Esophagus squamous epithelium (tissue), 5 donors: Measurements from ENCODE around the gene TSHZ2. TPM values are rescaled to one million over a fixed set of nuclear protein-coding genes. Genes with fewer than 3 reads are reported as not detected.
A peak's percentile ranks its signal among the peaks of the same experiment; 100 is the strongest.

Experiments
- DNase-seq: peaks from one replicate; lab custom pipeline; 2025; lab: John Stamatoyannopoulos, UW
- H3K27ac ChIP-seq, 4 donors: fragments of 200-600 bp; sonication (generic); one replicate each; pipeline ENCODE4 v1.5.1; 2016 to 2019; ENCODE audit warnings: mild to moderate bottlenecking in 1 of 4
- H3K27me3 ChIP-seq, 4 donors: fragments of 200-600 bp; sonication (generic); 1 replicate in 3 of 4; 2 replicates in 1 of 4; pipeline versions ENCODE4 v1.5.1 to v1.6.0; 2017 to 2021; ENCODE audit warnings: antibody characterized with exemption in 1 of 4
- H3K36me3 ChIP-seq, 3 donors: fragments of 200-600 bp; sonication (generic); one replicate each; pipeline ENCODE4 v1.5.1; 2016 to 2019
- H3K4me1 ChIP-seq, 3 donors: fragments of 200-600 bp; sonication (generic); one replicate each; pipeline ENCODE4 v1.5.1; 2017 to 2019
- H3K4me3 ChIP-seq, 4 donors: fragments of 200-600 bp; sonication (generic); 1 replicate in 3 of 4; 2 replicates in 1 of 4; pipeline ENCODE4 v1.5.1; 2016 to 2019; ENCODE audit warnings: mild to moderate bottlenecking in 2 of 4, moderate library complexity in 1 of 4
- H3K9me3 ChIP-seq, 3 donors: fragments of 200-600 bp; sonication (generic); one replicate each; pipeline ENCODE4 v1.5.1; 2016 to 2019
- CTCF ChIP-seq, 6 experiments: fragments of 450-650 bp in 4 of 6; fragments of 200-600 bp in 2 of 6; sonication (generic) in 2 of 6; IDR thresholded peaks; one replicate each; pipeline ENCODE4 v1.5.1; 2016 to 2019; ENCODE audit warnings: antibody characterized with exemption in 6 of 6, mild to moderate bottlenecking in 4 of 6, moderate library complexity in 4 of 6
- POLR2A ChIP-seq, 4 donors: fragments of 450-650 bp; IDR thresholded peaks; one replicate each; pipeline ENCODE4 v1.6.1; 2017; ENCODE audit warnings: antibody characterized with exemption in 4 of 4, mild to moderate bottlenecking in 4 of 4, moderate library complexity in 3 of 4
- WGBS, 2 donors: methylation state at CpG; one replicate each; pipeline ENCODE4 v1.1.5; 2018; 5-methylcytosine and 5-hydroxymethylcytosine counted together
- intact Hi-C: fragments of 100-400 bp; cut with DNase I; formaldehyde crosslinking; loops from one replicate; pipeline ENCODE4 v1.15.0; 2022
- total RNA-seq, 4 donors: library from RNA; depleted of rRNA; stranded (reverse); fragments of >200 nt; gene quantifications; one replicate each; pipeline ENCODE4 v1.1.0, GENCODE V29; 2016
- donor health status: DM: yes; HTN: yes; CAD: no.

The TSHZ2 gene
- total RNA-seq, 4 donors from 2014 or later: 4.7 to 22.0 (median 12.9) TPM

GRCh38 chr20:53212018-53212417 is 239.9 kb downstream of the TSHZ2 start:
- H3K9me3 ChIP-seq: no peaks in the 10 kb centered on the region
- TF ChIP-seq CTCF (IDR thresholded peaks at IDR 0.05): no peak
- TF ChIP-seq POLR2A (IDR thresholded peaks at IDR 0.05): no peak
- H3K4me1 ChIP-seq: peaks cover 0 to 22% (median 4%) of the 10 kb centered on the region in 3 donors
- DNase-seq: no peak
- H3K4me3 ChIP-seq: no peak overlapping the region
- intact Hi-C loops: no loop called here
- H3K27ac ChIP-seq: no peak overlapping the region
- 87 to 91% methylated on average over 5 of the region's 5 CpGs for WGBS, 2 donors
- no peaks in the 10 kb centered on the region for H3K36me3 ChIP-seq
- H3K27me3 ChIP-seq: peaks cover 0 to 23% (median 0%) of the 10 kb centered on the region in 4 donors

DNA sequence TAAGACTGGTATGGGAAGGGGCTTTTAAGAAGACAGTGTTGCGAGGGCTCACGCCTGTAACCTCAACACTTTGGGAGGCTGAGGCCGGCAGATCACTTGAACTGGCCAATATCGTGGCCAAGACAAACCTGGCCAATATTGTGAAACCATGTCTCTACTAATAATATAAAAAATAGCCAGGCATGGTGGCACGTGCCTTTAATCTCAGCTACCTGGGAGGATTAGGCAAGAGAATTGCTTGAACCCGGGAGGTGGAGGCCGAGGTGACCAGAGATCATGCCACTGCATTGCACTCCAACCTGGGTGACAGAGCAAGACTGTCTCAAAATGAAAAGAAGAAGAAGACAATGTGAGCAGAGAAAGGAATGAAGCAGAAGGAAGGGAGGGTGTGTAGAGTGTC is 242.2 kb downstream of the TSHZ2 start:
- DNase-seq: no peak
- Histone ChIP-seq H3K9me3 (no peaks in the 10 kb centered on the region), H3K4me3 (no peak overlapping the region), H3K36me3 (no peaks in the 10 kb centered on the region), H3K27ac (no peak overlapping the region), H3K27me3 (peaks cover 0 to 12% (median 0%) of the 10 kb centered on the region in 4 donors), H3K4me1 (peaks cover 0 to 25% (median 4%) of the 10 kb centered on the region in 3 donors)
- TF ChIP-seq CTCF (IDR thresholded peaks at IDR 0.05): no peak
- TF ChIP-seq POLR2A (IDR thresholded peaks at IDR 0.05): no peak
- intact Hi-C loops: no loop called here
- WGBS, 2 donors: 94 to 96% methylated on average over 7 of the region's 7 CpGs

- Histone ChIP-seq H3K27me3 (peaks cover 0 to 4% (median 0%) of the 10 kb centered on the region in 4 donors), H3K36me3 (no peaks in the 10 kb centered on the region), H3K4me3 (no peak overlapping the region), H3K4me1 (peaks cover 0 to 25% (median 4%) of the 10 kb centered on the region in 3 donors), H3K27ac (peak overlapping the region in 1 of 4 donors; percentile 6), H3K9me3 (no peaks in the 10 kb centered on the region)
- intact Hi-C loops: no loop called here
- DNase-seq: no peak
- TF ChIP-seq POLR2A (IDR thresholded peaks at IDR 0.05) (no peak), CTCF (IDR thresholded peaks at IDR 0.05) (no peak)
- WGBS, 2 donors: 49 to 58% methylated on average over 4 of the region's 4 CpGs
Measured at GRCh38 chr20:53215166-53215565, 243.0 kb downstream of the TSHZ2 start.

DNA sequence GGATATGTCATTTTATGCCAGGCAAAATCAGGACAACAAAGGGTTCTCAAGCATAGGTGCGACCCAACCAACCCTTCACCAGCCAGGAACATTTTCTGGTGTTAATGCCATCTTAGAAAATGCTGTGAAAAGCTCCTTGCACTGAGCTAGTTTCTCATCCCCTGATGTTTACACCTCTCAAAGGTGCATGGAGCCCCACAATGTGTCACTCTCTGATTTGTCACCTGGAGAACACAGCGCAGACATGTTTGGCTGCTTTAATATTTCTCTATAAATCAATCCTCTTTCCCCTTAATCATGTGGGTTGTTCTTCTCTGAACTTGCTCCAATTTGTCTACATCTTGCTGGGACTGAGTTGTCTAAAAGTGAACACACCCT is 244.3 kb downstream of the TSHZ2 start:
- no peaks in the 10 kb centered on the region for H3K27me3 ChIP-seq
- H3K36me3 ChIP-seq: no peaks in the 10 kb centered on the region
- H3K4me1 ChIP-seq: peaks cover 0 to 25% (median 4%) of the 10 kb centered on the region in 3 donors
- no peaks in the 10 kb centered on the region for H3K9me3 ChIP-seq
- intact Hi-C loops: no loop called here
- no peak for TF ChIP-seq POLR2A (IDR thresholded peaks at IDR 0.05)
- H3K4me3 ChIP-seq: peak overlapping the region; percentile 6 to 48 (median 32)
- 81 to 85% methylated on average over 2 of the region's 2 CpGs for WGBS, 2 donors
- H3K27ac ChIP-seq: peak overlapping the region in 1 of 4 donors; percentile 9
- DNase-seq: no peak

DNA sequence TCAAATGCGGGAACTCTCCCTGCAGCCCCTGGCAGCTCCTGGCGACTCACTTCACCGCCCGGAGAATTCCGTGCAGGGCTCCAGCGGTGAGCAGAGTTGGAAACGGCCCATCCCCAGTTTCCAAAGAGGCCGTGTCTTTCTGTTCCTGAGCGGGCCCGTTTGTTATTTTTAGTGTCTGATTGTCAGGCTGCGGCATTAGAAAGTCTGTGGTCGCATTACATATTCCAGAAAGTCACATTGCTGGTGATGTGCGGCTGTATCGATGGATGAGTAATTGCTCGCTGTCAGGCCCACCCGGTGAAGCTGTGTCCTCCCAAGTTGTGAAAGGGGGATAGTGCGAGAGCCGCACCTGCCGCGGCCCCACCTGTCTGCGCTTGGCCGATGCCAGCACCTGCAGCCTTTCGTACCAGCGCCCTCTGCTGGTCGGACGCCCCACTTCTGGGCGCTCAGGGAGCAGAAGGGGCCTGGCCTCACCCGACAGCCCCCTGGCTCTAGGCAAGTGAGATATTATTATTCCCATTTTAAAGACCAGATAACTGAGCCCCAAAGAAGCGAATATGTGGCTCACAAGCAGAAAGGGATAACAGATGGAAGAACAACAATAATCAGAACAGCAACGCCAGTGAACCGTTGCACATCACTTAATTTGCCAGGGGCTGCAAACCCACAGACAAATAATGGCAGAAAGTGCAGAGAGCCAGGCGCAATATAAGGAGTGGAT is 244.9 kb downstream of the TSHZ2 start:
- no peaks in the 10 kb centered on the region for H3K9me3 ChIP-seq
- peak overlapping the region; percentile 6 to 48 (median 32) for H3K4me3 ChIP-seq
- intact Hi-C loops: no loop called here
- no peaks in the 10 kb centered on the region for H3K27me3 ChIP-seq
- peaks cover 0 to 25% (median 4%) of the 10 kb centered on the region in 3 donors for H3K4me1 ChIP-seq
- peak; percentile 54 to 93 (median 86) for TF ChIP-seq CTCF (IDR thresholded peaks at IDR 0.05)
- TF ChIP-seq POLR2A (IDR thresholded peaks at IDR 0.05): no peak
- peak overlapping the region in 1 of 4 donors; percentile 9 for H3K27ac ChIP-seq
- no peaks in the 10 kb centered on the region for H3K36me3 ChIP-seq
- peak; percentile 1 for DNase-seq
- 12 to 23% methylated on average over 12 to 19 of the region's 32 CpGs for WGBS, 2 donors
